HepG2 (cell line): Measurements from ENCODE around the gene AMIGO1. TPM values are rescaled to one million over a fixed set of nuclear protein-coding genes. Genes with fewer than 3 reads are reported as not detected.

ENCODE experiments used
- AKAP8 ChIP-seq: sonication (generic); formaldehyde crosslinking; IDR thresholded peaks from 2 replicates; pipeline ENCODE4 v1.5.1; 2020; ENCODE audit warnings: mild to moderate bottlenecking, missing genetic modification reagents
- ATF4 ChIP-seq, 2 experiments: fragments of 450-650 bp in 1 of 2; sonication (generic) in 1 of 2; formaldehyde crosslinking; IDR thresholded peaks; 2 replicates each; pipeline versions ENCODE4 v1.5.0 to v1.8.0; 2020 to 2022; ENCODE audit warnings: mild to moderate bottlenecking in 1 of 2, missing genetic modification reagents in 1 of 2
- ATF6 ChIP-seq: sonication (generic); formaldehyde crosslinking; conservative IDR thresholded peaks from 2 replicates; pipeline ENCODE4 v1.4.0; 2020; ENCODE audit warnings: missing genetic modification reagents
- BHLHE40 ChIP-seq: IDR thresholded peaks from 2 replicates; pipeline ENCODE4 v1.6.1; 2011; ENCODE audit warnings: low read length, improper control_type of control experiment
- E2F1 ChIP-seq: sonication (generic); formaldehyde crosslinking; IDR thresholded peaks from 2 replicates; pipeline ENCODE4 v1.5.0; 2020; ENCODE audit warnings: missing genetic modification reagents
- FOXA1 ChIP-seq, 2 experiments: fragments of 450-650 bp in 1 of 2; sonication (generic) in 1 of 2; formaldehyde crosslinking in 1 of 2; IDR thresholded peaks; 2 replicates each; pipeline versions ENCODE4 v1.4.0 to v1.6.1; 2016 to 2020; ENCODE audit warnings: missing genetic modification reagents in 1 of 2
- HOXA7 ChIP-seq: sonication (generic); formaldehyde crosslinking; IDR thresholded peaks from 2 replicates; pipeline ENCODE4 v1.8.1; 2022; ENCODE audit warnings: mild to moderate bottlenecking, missing genetic modification reagents, moderate library complexity
- MLLT10 ChIP-seq: sonication (generic); formaldehyde crosslinking; IDR thresholded peaks from 2 replicates; pipeline ENCODE4 v1.4.0; 2020; ENCODE audit warnings: missing genetic modification reagents
- MNT ChIP-seq: fragments of 450-650 bp; IDR thresholded peaks from 2 replicates; pipeline ENCODE4 v1.6.1; 2016
- REPIN1 ChIP-seq: sonication (generic); formaldehyde crosslinking; IDR thresholded peaks from 2 replicates; pipeline ENCODE4 v1.8.0; 2022; ENCODE audit warnings: missing genetic modification reagents, low read depth, mild to moderate bottlenecking, borderline replicate concordance
- SAP130 ChIP-seq: IDR thresholded peaks from 2 replicates; pipeline ENCODE4 v1.6.1; 2016; ENCODE audit warnings: low read depth
- SRF ChIP-seq: IDR thresholded peaks from 2 replicates; pipeline ENCODE4 v1.6.1; 2011; ENCODE audit warnings: mild to moderate bottlenecking, low read depth, low read length, moderate library complexity
- ZMYM2 ChIP-seq: sonication (generic); formaldehyde crosslinking; IDR thresholded peaks from 2 replicates; pipeline ENCODE4 v1.8.0; 2022; ENCODE audit warnings: mild to moderate bottlenecking, missing genetic modification reagents
- ZNF280B ChIP-seq: sonication (generic); formaldehyde crosslinking; IDR thresholded peaks from 2 replicates; pipeline ENCODE4 v1.5.0; 2020; ENCODE audit warnings: missing genetic modification reagents, mild to moderate bottlenecking, borderline replicate concordance
- ZNF30 ChIP-seq: sonication (generic); formaldehyde crosslinking; IDR thresholded peaks from 2 replicates; pipeline ENCODE4 v1.5.0; 2020; ENCODE audit warnings: mild to moderate bottlenecking, missing genetic modification reagents
- ZNF430 ChIP-seq: sonication (generic); formaldehyde crosslinking; IDR thresholded peaks from 2 replicates; pipeline ENCODE4 v1.9.0; 2021; ENCODE audit warnings: mild to moderate bottlenecking, missing genetic modification reagents
- ZNF770 ChIP-seq: sonication (generic); formaldehyde crosslinking; IDR thresholded peaks from 2 replicates; pipeline ENCODE4 v1.5.0; 2020; ENCODE audit warnings: mild to moderate bottlenecking, missing genetic modification reagents
- polyA plus RNA-seq, 8 experiments: library from polyadenylated mRNA; depleted of rRNA in 3 of 8; stranded (reverse) in 7 of 8; unstranded in 1 of 8; fragments of >200 nt; fragmentation: Illumina TruSeq in 4 of 8; extraction: Trizol in 4 of 8; gene quantifications; 2 replicates each; pipeline versions ENCODE4 v1.2.1 to v1.2.3, GENCODE V29; 2011 to 2016; ENCODE audit warnings: low read depth in 4 of 8, missing spikeins in 1 of 8, mixed read lengths in 1 of 8; ENCODE audit not compliant: insufficient read depth in 1 of 8
- total RNA-seq, 5 experiments: library from RNA; depleted of rRNA; stranded (reverse); fragments of >200 nt; fragmentation: Illumina TruSeq; extraction: Trizol; gene quantifications; 2 replicates each; pipeline ENCODE4 v1.2.3, GENCODE V29; 2016; ENCODE audit warnings: low read depth in 1 of 5

Gene AMIGO1
- total and polyA plus RNA-seq, 2 of the 13 experiments (the other 11 are each of a cell fraction or from before 2014, with no cell fraction given) = 0.40 to 1.3 TPM

- peak; percentile 48; the same call in 1 of the 2 replicates for TF ChIP-seq ZNF770
- TF ChIP-seq BHLHE40 = peak; percentile 43; the same call in 1 of the 2 replicates
- TF ChIP-seq MNT = no peak
- TF ChIP-seq MLLT10 (CRISPR knock-in tag) = no peak
- TF ChIP-seq SRF = no peak
- peak; percentile 51 for TF ChIP-seq E2F1
- peak in 1 of 2 experiments; percentile 59; a peak in 1 of 4 replicates for TF ChIP-seq ATF4 (CRISPR knock-in tag; IDR thresholded peaks at IDR 0.05)
- TF ChIP-seq FOXA1 (IDR thresholded peaks at IDR 0.05) = no peak
- TF ChIP-seq FOXA1 (CRISPR knock-in tag; IDR thresholded peaks at IDR 0.05) = 0 out of 2 replicates have a peak, but pooled peaks have one; percentile 17
- peak; percentile 97 for TF ChIP-seq SAP130 (CRISPR knock-in tag)
- no peak for TF ChIP-seq ZNF30
- peak; percentile 41; the same call in 1 of the 2 replicates for TF ChIP-seq ZNF430 (CRISPR knock-in tag)
- TF ChIP-seq HOXA7 (CRISPR knock-in tag) = no peak
- TF ChIP-seq ZMYM2 (CRISPR knock-in tag) = no peak; the same call in 1 of the 2 replicates
- no peak for TF ChIP-seq ATF6 (CRISPR knock-in tag)
- TF ChIP-seq REPIN1 = peak; percentile 89
- no peak for TF ChIP-seq AKAP8
- peak; percentile 51 for TF ChIP-seq ZNF280B (CRISPR knock-in tag)
Measured at GRCh38 chr1:109548321-109549267, 39.1 kb upstream of the AMIGO1 start, which contains the start of gene GNAI3 (continued).
